ENCODE results near the gene POU3F3.

The POU3F3 gene

DNA sequence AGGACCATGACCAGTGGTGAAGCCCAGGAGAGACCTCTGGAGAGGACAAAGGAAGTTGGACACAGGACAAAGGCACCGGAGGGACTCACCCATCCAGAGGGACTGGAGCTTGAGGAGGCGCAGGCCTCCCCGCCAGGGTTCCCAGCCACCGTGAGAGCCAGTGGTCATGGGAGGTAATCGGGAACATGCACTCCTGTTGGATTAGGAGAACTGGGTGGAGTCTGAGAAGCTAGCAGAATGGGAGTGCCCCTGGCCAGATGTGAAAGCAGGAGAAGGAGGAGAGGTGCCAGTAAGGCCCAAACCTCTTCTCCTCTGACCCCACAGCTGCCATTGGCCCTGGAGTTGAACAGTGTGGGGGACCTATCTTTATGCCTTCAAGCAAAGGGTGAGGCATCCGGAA lies 20.3 kb downstream of the POU3F3 start:
- no peak for DNase-seq (ENCODE audit: low read depth in 4 of 4, low spot score in 1 of 4)

DNA sequence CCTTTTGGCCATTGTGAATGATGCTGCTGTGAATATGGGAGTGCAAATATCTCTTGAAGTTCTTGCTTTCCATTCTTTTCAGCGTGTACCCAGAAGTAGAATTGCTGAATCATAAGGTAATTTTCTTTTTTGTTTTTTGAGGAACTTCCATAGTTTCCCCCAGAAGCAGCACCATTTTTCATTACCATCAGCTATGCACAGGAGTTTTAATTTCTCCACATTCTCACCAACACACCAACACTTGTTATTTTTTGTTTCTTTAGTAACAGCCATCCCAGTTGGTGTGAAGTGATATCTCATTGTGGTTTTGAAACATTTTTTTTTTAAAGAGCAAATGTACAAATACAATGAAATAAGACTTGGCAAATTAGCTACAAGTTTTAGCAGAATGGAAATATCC lies 21.3 kb downstream of the POU3F3 start:
- no peak for DNase-seq (ENCODE audit: low read depth in 4 of 4, low spot score in 1 of 4)

DNA sequence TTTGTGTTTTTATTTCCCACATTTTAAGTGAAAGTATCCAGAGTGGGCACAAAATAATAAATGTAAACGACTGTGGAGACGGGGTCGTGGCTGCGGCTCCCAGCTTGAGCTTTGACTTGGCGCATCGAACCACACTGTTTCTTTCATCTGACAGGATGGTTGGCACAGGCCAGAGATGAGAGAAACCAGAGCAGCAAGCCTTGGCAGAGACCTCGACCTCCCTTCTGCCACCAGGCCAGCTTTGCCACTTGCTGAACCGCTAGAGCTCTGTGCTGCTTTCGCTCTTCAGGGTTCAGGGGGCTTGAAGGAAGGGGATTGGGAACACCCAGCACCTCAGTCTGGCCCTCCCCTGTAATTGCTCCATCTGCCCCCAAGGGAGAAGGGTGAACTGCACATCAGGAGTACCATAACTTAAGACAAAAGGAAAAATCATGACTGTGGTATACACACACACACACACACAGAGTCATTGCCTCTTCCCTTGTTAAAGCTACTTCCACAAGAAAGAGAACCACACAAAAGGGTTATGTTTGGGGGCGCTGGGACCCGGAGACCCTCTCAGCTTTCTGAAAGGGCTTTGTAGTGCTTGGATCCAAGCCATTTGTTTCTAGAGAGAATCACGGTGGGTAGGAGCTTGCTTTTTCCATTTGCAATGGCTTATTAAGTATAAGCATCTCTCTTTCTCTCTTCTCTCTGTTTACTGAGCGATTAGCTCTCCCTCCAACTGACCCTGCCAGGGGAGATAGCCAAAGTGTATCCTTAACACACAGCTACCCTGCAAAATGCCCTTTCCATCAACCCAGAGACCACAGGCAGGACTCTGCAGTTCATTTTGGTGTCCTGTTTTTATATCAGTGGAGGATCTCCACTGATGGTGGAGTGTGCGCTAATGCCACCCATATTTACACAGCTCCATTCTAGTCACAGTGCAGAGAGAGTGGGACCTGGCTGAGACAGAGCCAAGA lies 23.0 kb downstream of the POU3F3 start:
- DNase-seq (ENCODE audit: low read depth in 4 of 4, low spot score in 1 of 4), result no peak

DNA sequence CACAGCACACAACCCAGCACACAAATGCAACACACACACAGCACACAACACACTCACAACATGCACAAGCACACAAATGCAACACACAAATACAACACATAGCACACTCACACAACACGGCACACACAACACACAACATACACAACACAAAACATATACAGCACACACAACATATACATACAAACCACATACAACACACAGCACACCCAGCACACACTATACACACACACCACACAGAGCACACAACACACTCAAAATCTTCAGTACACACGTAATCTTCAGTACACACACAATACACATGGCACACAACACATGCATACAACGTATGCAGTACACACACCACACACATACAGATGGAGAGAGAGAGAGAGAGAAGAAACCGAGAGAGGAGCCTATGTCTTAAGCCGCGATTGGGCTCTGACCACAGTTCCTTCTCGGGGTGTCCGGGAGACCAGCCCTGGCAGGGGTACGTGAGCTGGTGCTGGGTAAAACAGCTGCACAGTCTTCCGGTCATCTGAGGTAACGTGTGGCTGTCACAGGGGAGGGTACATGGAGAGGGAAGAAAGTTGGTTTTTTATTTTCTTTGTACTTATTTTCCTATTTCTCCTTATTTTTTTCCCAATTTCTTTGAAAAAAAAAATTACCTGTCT lies 25.1 kb downstream of the POU3F3 start:
- DNase-seq (ENCODE audit: low read depth in 4 of 4, low spot score in 1 of 4), result no peak

DNA sequence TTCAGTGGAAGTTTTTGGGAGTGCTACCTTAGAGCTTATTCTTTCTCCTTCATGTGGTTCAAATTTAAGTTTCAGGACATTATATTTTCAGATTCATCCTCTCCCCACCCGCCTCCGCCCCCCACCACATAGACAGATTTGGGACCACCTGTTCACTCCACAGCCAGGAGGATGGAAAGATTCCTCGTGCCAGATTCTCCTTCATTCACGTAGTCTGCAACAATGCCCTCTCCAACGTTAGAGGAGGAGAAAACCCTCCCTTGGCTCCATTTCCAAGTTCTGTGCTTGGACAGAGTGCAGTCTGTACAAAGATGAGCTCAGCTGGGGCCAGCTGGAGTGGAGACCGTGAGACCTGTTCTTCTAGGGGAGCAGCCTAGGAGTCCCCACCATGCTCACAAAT lies 26.2 kb downstream of the POU3F3 start:
- no peak for DNase-seq (ENCODE audit: low read depth in 4 of 4, low spot score in 1 of 4)

DNA sequence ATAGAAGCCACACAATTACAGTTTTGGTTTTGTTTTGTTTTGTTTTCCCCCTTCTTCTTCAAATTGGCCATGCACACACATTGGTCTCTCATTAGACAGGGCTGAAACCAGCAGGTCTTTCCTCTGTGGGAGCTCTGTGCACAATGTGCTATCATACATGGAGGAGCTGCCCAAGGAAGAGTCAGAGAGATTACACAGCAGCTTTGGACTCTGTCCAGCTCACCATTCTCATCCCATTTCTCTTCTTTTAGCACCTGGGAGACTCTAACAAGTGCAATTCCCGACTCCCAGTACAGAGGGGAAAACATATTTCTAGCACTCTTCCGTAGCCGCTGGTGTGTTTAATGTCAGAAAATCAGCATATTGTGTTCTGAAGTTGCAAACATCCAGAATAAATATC lies 29.4 kb downstream of the POU3F3 start:
- no peak for DNase-seq (ENCODE audit: low read depth in 4 of 4, low spot score in 1 of 4)

DNA sequence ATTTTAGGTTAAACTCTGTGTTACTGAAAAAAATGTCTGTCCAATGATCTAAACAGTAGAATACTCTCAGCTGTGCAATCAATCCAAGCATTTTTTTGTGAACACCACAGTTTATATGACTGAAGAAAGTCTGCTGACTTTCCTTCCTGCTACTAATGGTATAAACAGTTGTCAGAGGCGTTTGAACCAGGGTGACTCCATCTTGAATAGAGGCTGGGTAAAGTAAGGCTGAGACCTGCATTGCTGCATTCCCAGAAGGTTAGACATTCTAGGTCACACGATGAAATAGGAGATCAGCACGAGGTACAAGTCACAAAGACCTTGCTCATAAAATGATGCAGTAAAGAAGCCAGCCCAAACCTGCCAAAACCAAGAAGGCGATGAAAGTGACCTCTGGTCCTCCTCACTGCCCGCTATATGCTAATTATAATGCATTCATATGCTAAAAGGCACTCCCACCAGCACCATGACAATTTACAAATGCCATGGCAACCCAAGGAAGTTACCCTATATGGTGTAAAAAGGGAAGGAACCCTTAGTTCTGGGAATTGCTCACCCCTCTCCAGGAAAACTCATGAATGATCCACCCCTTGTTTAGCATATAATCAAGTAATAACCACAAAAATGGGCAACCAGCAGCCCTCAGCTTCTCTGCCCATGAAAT lies 31.3 kb downstream of the POU3F3 start:
- no peak for DNase-seq (ENCODE audit: low read depth in 4 of 4, low spot score in 1 of 4)

DNA sequence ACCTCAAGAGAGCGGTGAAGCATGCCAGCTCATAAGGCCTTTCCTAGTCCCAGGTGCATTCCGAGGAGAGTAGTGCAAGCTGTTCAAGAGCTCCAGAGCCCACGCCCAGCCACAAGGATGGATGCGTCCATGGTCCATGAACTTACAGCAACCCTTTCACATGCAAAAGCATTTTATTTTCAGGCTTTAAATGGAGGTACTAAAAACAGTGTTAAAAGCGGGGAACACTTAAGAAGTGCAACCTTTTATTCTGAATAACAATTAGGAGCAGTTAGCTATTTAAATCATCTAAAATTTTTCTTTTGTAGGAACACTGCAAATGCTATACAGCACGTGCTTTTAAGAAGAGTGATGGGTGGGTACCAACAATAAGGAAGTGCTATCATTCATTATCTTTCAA lies 33.8 kb downstream of the POU3F3 start:
- DNase-seq (ENCODE audit: low read depth in 4 of 4, low spot score in 1 of 4), result no peak

DNA sequence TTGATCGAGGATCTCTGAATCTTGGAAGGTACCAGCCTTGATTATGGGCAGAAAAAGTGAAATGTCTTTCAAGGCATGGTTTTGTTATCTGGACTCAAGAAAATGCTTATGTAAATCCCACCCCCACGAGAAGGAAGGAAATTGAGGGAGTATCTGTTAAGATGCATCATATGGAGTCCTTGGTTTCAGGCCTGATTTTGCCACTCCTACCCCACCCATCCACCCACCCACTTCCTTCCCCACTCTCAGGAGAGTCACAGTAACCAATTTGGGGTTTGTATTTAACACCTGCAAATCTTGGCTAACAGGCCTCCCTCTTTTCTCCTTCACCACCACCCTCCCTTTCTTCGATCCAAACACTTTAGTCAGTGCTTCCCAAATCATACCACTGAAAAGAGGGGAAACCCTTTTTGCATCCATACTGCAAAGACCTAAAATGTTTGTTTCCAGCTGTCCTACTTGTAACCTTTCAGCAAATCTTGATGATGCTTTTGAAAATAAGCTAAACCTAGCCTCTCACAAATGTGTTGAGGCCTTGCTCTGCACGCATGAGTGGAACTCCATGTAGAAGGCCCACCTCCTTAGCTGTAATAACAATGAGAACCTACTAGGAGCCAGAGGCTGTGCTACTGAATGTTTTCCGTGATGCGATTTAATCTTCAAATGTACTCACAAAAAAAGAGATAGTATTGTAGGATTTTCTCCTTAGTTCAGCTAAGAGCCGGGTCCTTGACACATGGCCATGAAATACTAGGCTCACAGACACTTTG lies 34.8 kb downstream of the POU3F3 start:
- DNase-seq (ENCODE audit: low read depth in 4 of 4, low spot score in 1 of 4), result no peak

DNA sequence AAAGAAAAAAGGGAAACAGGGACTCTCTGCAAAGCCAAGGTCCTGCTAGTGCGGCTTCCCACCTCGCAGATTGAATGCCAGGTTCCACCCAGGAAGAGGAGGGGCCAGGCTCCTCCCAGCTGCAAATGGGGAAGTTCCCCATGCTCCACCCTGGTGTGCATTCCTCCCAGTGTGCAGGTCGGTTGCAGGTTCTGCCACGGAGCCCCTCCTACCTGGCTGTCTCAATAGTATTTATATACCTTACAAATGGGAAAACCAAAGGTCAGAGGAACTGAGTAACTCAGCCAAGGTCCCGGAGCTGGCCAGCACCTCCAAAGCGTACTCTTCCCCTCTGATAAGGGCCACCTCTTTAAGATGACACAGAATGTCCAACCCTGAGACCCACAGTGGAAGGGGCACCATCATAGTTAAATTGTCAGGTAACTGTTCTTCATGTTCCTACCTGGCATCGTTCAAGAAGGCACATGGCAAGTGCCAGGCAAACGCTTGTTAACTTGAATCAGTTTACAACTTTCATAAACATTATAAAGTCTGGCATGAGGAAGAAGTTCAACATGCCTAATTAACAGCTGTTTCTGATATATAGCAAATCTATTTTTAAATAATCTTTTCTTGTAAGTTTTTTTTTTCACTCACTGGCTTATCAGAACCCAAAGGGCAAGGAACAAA lies 35.5 kb downstream of the POU3F3 start:
- no peak for DNase-seq (ENCODE audit: low read depth in 4 of 4, low spot score in 1 of 4)

DNA sequence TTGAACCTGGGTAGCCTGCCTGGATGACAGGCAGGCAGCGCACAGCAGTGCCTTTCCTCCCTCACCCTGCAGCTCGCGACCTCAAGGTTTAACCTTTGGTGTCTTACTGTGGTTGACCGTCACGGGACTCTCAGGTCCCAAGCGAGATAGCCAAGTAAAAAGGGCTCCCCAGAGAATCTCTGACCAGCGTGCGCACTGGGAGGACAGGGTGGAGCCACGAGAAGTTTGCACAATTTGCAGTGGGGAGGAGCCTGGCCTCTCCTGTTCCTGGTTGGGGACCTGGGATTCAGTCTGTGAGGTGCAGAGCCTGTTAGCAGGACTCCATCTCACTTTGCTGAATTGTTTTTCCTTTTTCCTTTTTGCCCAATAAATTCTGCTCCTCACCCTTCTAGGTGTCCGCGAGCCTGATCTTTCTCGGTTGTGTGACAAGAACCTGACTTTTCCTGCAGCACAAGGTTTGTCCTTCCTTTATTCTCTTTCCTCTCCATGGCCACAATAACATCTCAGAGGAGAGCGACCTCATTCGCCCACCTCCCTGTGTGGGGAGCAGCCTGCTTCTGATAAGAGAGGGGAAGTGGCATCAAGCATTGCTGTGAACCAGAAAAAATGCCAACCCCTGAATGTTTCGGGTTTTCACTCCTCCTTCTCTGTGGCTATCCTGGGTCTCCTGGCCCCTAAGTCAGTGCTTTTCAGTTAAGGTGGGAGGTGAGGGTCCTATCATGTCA lies 36.2 kb downstream of the POU3F3 start:
- DNase-seq (ENCODE audit: low read depth in 4 of 4, low spot score in 1 of 4), result no peak

DNA sequence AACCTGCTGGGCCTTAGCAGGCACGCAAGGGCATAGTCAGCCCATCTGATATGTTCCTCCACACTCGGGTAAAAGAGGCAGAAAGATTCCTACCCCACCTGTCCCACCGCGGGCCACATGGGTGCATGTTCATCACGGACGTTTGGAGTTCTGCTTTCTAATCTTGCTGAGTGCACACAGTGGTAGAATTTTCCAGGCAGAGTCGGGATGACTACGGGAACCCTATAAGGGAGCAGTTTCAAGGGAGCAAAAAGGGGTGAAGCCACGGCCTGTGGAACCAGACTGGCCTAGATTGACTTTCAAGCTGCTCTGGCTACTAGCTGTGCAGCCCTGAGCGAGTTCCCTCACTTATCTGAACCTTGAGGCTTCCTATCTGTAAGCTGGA lies 36.8 kb downstream of the POU3F3 start:
- DNase-seq (ENCODE audit: low read depth in 4 of 4, low spot score in 1 of 4), result no peak

DNA sequence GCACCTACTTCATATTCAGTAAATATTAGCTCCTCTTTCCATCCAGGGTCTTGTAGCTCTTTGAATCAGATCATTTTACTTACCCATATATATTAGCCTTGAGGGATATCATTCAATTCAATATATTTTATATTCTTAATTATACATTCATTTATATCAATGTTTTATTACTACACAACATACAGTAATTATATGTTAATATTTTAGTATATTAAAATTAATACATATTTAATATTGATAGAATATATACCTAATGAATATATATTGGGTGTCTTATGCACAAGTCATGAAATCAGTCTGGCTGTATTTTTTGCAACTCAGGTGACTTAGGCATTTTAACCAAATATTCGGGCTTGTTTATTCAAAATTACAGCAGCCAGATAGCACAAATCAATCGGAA lies 37.2 kb downstream of the POU3F3 start:
- no peak for DNase-seq (ENCODE audit: low read depth in 4 of 4, low spot score in 1 of 4)

DNA sequence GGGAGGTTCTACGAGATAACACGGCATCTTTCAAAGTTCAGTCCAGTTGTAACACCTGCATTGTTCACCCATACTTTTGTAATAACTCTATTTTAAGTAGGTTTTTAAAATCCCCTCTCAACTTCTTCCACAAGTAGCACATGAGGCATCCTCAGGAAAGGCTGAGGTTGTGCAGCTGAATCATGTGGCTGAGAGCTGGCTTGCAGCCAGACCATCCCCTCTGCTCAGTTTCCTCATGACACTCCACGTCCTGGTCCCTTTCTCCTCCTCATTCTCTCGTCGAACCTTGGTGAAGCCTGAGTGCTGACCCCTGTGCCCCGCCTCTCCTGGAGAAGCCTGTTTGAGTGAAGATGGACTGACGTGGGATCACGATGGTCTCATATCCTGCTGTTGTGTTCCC lies 42.5 kb downstream of the POU3F3 start:
- no peak for DNase-seq (ENCODE audit: low read depth in 4 of 4, low spot score in 1 of 4)

DNA sequence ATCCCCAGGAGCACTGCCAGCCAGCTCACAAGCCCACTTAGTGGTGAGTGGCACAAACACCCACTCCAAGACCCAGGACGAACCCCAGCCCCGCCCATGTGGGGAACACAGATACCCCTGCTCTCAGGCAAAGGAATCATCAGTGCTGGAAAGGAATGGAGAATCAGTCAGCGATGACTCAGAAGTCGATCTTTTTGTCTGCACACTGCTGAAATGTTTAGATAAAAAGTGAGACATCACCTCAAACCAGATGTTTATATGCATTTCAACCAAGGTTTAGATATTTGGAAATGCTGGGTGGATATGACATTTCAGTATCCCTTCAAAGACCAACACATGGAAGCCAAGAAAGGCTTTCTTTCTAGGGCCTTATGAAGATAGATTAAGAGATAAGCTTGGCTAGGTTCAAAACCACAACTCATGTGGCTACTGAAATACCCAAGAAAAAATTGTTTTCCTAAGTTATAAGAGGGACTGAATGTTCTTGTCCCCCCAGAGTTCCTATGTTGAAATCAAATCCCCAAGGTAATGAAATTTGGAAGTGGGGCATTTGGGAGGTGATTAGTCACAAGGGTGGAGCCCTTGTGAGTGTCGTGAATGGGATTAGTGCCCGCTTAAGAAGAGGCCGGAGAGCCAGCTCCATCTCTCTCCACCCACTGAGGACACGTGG lies 43.7 kb downstream of the POU3F3 start:
- no peak for DNase-seq (ENCODE audit: low read depth in 4 of 4, low spot score in 1 of 4)

DNA sequence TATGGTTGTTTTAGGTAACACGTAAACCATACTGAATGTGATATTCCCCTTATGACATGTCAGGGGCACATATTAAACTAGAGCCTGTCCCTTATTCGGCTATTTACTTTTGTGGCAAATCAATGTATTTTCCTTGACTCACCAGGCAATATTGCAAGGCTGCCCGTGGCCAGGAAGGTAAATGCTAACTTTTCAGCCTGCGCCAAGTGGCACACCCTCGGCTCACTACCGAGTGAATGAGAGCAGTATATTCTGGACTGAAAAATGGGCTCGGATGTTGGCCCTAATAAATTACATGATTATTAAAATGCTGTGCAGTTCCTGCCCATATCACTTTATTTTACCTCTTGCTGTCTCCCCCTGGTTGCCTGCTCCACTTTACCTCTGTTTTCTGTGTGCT lies 46.7 kb downstream of the POU3F3 start:
- DNase-seq (ENCODE audit: low read depth in 4 of 4, low spot score in 1 of 4), result no peak

DNA sequence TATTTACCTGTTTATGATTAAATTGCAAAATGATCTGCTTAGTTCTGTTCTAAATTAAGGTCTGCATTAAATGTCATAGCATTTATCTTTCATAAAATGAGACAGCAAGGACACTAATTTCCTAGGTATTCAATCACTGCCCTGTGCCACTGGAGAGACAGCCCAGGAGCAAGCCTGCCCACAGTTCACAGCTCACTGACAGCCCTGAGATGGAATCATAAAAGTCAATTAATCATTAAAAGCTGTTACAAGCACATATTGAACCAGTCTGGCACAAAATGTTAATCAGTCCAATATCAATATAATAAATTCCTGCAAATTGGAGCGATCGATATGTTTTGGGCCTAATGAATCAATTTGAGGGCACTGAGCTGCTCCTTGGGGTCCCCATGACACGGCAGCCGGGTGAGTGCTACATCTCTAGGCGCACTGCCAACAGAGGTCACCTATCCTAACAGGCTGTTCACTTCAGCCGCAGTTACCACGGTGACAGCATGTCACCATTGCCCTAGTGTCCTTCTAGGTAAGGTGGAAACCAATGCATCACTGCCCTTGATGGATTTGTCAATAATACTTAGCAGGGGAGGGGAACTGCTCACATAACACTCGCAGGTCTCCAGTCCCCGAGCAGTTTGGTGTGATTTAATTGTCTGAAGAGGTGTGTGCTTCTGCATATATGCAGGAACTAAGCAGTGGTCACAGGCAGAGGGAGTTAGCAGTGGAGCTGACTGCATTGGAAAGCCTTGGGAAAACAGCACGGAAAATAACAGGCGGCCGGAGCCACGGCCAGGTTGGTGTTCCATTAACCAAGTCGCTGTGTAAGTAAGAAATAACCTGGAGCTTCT lies 47.3 kb downstream of the POU3F3 start:
- DNase-seq (ENCODE audit: low read depth in 4 of 4, low spot score in 1 of 4), result no peak

DNA sequence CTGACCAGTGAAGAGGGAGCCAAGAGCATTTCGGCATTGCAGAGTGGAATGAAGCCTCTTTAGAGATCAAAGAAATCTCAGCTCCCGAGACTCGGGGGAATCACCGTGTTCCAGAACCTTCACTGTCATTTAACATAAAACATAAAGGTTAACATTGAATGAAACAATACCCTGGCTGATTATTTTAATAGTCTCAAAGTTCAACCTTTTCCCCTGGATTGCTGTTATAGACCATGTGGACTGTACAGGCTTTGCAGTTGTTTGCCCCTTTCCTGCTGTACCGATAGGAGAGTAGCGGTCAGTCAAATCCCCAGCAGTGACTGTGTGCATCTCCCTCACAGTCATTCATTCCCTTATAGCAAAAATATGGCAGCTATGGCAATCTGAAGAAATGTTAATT lies 48.4 kb downstream of the POU3F3 start:
- no peak for DNase-seq (ENCODE audit: low read depth in 4 of 4, low spot score in 1 of 4)

Data from stimulated activated CD4-positive, alpha-beta T cell treated with anti-CD3 and anti-CD28 coated beads, Interleukin-1b, Interleukin-23, amount 100 ng/mL, for 24 hours (primary cell).